Osteoblast (primary cell): ENCODE data around the gene GIT1. TPM values are rescaled to one million over a fixed set of nuclear protein-coding genes. Genes with fewer than 3 reads are reported as not detected.

Experiments
- DNase-seq: peaks from one replicate; pipeline ENCODE4 v3.0.0; 2011; ENCODE audit warnings: low spot score, mixed read lengths; ENCODE audit not compliant: insufficient read length; ENCODE audit errors: missing footprints
- H2AFZ ChIP-seq: 2 replicates; pipeline ENCODE4 v1.6.0; 2011; ENCODE audit warnings: mild to moderate bottlenecking, low read length
- H3K27ac ChIP-seq: 2 replicates; pipeline ENCODE4 v1.5.1; 2011; ENCODE audit warnings: mild to moderate bottlenecking, low read depth, low read length, moderate library complexity
- H3K27me3 ChIP-seq: 2 replicates; pipeline ENCODE4 v1.6.0; 2012; ENCODE audit warnings: mild to moderate bottlenecking, control low read depth, inconsistent platforms, low read length, moderate library complexity; ENCODE audit not compliant: insufficient read depth
- H3K36me3 ChIP-seq: 2 replicates; pipeline ENCODE4 v1.5.1; 2011; ENCODE audit warnings: mild to moderate bottlenecking, low read length, control low read depth, moderate library complexity; ENCODE audit not compliant: insufficient read depth
- H3K4me1 ChIP-seq: 2 replicates; pipeline ENCODE4 v1.5.1; 2011; ENCODE audit warnings: mild to moderate bottlenecking, low read length, control low read depth, moderate library complexity; ENCODE audit not compliant: insufficient read depth
- H3K4me2 ChIP-seq: 2 replicates; pipeline ENCODE4 v1.6.0; 2011; ENCODE audit warnings: mild to moderate bottlenecking, low read length; ENCODE audit not compliant: insufficient read depth
- H3K4me3 ChIP-seq: fragments of 200-600 bp; sonication (generic); 3 replicates; pipeline ENCODE4 v1.5.1; 2012; ENCODE audit warnings: mild to moderate bottlenecking, low read length, inconsistent platforms; ENCODE audit not compliant: insufficient read depth
- H3K79me2 ChIP-seq: 2 replicates; pipeline ENCODE4 v1.6.0; 2012; ENCODE audit warnings: mild to moderate bottlenecking, low read length, control low read depth, inconsistent platforms; ENCODE audit not compliant: insufficient read depth
- H3K9me3 ChIP-seq: 2 replicates; pipeline ENCODE4 v1.5.1; 2011; ENCODE audit warnings: low read depth, low read length, control low read depth
- H4K20me1 ChIP-seq: 2 replicates; pipeline ENCODE4 v1.6.0; 2012; ENCODE audit warnings: mild to moderate bottlenecking, low read length, control low read depth; ENCODE audit not compliant: insufficient read depth
- CTCF ChIP-seq: IDR thresholded peaks from 2 replicates; pipeline ENCODE4 v1.5.1; 2011; ENCODE audit warnings: mild to moderate bottlenecking, low read depth, low read length, moderate library complexity; ENCODE audit errors: extremely low read depth
- total RNA-seq: library from RNA; depleted of rRNA; stranded (reverse); fragments of >200 nt; gene quantifications from 2 replicates; pipeline ENCODE4 v1.2.3, GENCODE V29; 2012

GIT1 gene
- total RNA-seq, 1 donor, result 34.4 TPM

- Histone ChIP-seq H3K27me3 (no peaks in the 10 kb centered on the region), H3K79me2 (peaks cover 80% of the 10 kb centered on the region), H3K4me2 (no peak overlapping the region), H3K9me3 (no peaks in the 10 kb centered on the region), H3K4me3 (no peak overlapping the region), H3K36me3 (peaks cover 13% of the 10 kb centered on the region), H2AFZ (no peak overlapping the region), H4K20me1 (peaks cover 68% of the 10 kb centered on the region), H3K4me1 (peaks cover 14% of the 10 kb centered on the region), H3K27ac (no peak overlapping the region)
- peak; percentile 57 for DNase-seq
- TF ChIP-seq CTCF, result no peak
These were observed 4.9 kb downstream of the GIT1 start for GRCh38 chr17:29584452-29585079.

- peaks cover 13% of the 10 kb centered on the region for H3K4me1 ChIP-seq
- H4K20me1 ChIP-seq, result peaks cover 71% of the 10 kb centered on the region
- no peak overlapping the region for H2AFZ ChIP-seq
- H3K4me3 ChIP-seq, result no peak overlapping the region
- no peaks in the 10 kb centered on the region for H3K27me3 ChIP-seq
- DNase-seq, result peak; percentile 80
- H3K9me3 ChIP-seq, result no peaks in the 10 kb centered on the region
- no peak for TF ChIP-seq CTCF
- peaks cover 17% of the 10 kb centered on the region for H3K36me3 ChIP-seq
- H3K27ac ChIP-seq, result no peak overlapping the region
- peaks cover 76% of the 10 kb centered on the region for H3K79me2 ChIP-seq
- H3K4me2 ChIP-seq, result no peak overlapping the region
These were observed 5.9 kb downstream of the GIT1 start for GRCh38 chr17:29583324-29584248.

- no peak overlapping the region for H3K27ac ChIP-seq
- no peak overlapping the region for H3K4me2 ChIP-seq
- H2AFZ ChIP-seq, result no peak overlapping the region
- H3K27me3 ChIP-seq, result no peaks in the 10 kb centered on the region
- no peak overlapping the region for H3K4me3 ChIP-seq
- peaks cover 68% of the 10 kb centered on the region for H4K20me1 ChIP-seq
- no peak for TF ChIP-seq CTCF
- no peaks in the 10 kb centered on the region for H3K9me3 ChIP-seq
- peaks cover 68% of the 10 kb centered on the region for H3K79me2 ChIP-seq
- peaks cover 17% of the 10 kb centered on the region for H3K36me3 ChIP-seq
- H3K4me1 ChIP-seq, result peaks cover 9% of the 10 kb centered on the region
- DNase-seq, result peak; percentile 68
These were observed 6.7 kb downstream of the GIT1 start for GRCh38 chr17:29582772-29583171.

- TF ChIP-seq CTCF, result no peak
- Histone ChIP-seq H3K4me3 (no peak overlapping the region), H3K79me2 (peaks cover 63% of the 10 kb centered on the region), H3K9me3 (no peaks in the 10 kb centered on the region), H2AFZ (no peak overlapping the region), H3K27me3 (no peaks in the 10 kb centered on the region), H3K36me3 (peaks cover 17% of the 10 kb centered on the region), H3K4me2 (no peak overlapping the region), H3K4me1 (peaks cover 9% of the 10 kb centered on the region), H4K20me1 (peaks cover 64% of the 10 kb centered on the region), H3K27ac (no peak overlapping the region)
- DNase-seq, result peak; percentile 29
These were observed 7.1 kb downstream of the GIT1 start for GRCh38 chr17:29582254-29582765.
